Measurements from ENCODE around the gene TM6SF1. TPM values are rescaled to one million over a fixed set of nuclear protein-coding genes. Genes with fewer than 3 reads are reported as not detected.

TM6SF1 gene
- total and polyA plus RNA-seq, 4 donors, result 0.65 to 2.1 (median 1.3) TPM

DNA sequence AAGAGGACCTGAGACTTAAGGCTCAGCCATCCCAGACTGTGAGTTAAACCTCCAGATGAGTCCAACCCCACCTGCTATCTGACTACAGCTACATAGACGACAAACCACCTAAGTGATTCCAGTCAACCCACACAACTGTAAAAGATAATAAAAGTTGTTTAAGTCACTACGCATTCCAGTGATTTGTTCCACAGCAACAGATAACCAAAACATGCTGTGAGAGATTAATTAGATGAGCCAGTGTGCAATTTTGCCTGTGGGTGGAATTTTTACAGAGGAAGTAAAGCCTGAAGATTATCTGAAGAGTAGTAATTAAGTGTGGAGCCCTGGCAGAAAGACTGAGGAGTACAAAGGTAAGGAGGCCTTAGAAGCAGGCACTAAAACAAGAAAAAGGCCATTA lies 45.8 kb upstream of the TM6SF1 start:
- no peak for DNase-seq (ENCODE audit: low spot score)
- H3K4me3 ChIP-seq (ENCODE audit: low read depth in 1 of 3, low read length in 3 of 3), result no peak overlapping the region
- H3K27ac ChIP-seq (ENCODE audit: low read depth in 1 of 2, low read length in 2 of 2), result no peak overlapping the region
- peaks cover 0 to 2% (median 0%) of the 10 kb centered on the region in 4 donors for H3K36me3 ChIP-seq (ENCODE audit: control insufficient read depth in 4 of 4, insufficient read depth in 3 of 4, low read depth in 1 of 4, low read length in 3 of 4)
- H3K9me3 ChIP-seq (ENCODE audit: control insufficient read depth in 4 of 4, low read length in 3 of 4), result no peaks in the 10 kb centered on the region
- TF ChIP-seq, protein P1, sequence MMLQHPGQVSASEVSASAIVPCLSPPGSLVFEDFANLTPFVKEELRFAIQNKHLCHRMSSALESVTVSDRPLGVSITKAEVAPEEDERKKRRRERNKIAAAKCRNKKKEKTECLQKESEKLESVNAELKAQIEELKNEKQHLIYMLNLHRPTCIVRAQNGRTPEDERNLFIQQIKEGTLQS (IDR thresholded peaks at IDR 0.05), result no peak
- TF ChIP-seq HNF4A (conservative IDR thresholded peaks at IDR 0.05), result no peak
- TF ChIP-seq RXRA (IDR thresholded peaks at IDR 0.05), result no peak
- no peak for TF ChIP-seq FOXA1 (IDR thresholded peaks at IDR 0.05)
- no peak overlapping the region for H3K9ac ChIP-seq (ENCODE audit: low read depth in 1 of 2, low read length in 2 of 2)
- no peaks in the 10 kb centered on the region for H3K27me3 ChIP-seq (ENCODE audit: control insufficient read depth in 4 of 4, insufficient read depth in 4 of 4, low read length in 3 of 4)
- 77% methylated on average over 2 of the region's 2 CpGs for WGBS
- peaks cover 4 to 30% (median 21%) of the 10 kb centered on the region in 4 donors for H3K4me1 ChIP-seq (ENCODE audit: control insufficient read depth in 4 of 4, insufficient read depth in 4 of 4, low read length in 3 of 4)

DNA sequence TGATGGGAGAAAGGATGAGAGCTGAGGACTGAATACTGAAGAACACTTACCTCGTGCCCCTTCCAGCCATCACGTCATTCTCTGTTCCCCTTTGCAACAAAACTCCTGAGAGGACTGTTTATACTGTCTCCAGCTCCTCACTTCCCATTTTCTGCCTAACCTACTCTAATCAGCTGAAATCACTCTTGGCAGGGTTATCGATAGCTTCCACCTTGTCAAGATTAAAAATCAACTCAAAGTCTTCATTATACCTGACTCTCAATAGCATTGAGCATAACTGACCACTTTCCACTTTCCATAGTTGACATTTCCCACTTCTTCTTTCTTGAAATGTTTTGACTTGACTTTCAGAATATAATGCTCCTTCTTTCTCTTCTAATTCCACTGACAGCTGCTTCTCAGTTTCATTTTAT lies 44.7 kb upstream of the TM6SF1 start:
- no peak overlapping the region for H3K4me3 ChIP-seq (ENCODE audit: low read depth in 1 of 3, low read length in 3 of 3)
- TF ChIP-seq JUND (IDR thresholded peaks at IDR 0.05) (no peak), HNF4A (conservative IDR thresholded peaks at IDR 0.05) (no peak)
- DNase-seq (ENCODE audit: low spot score), result no peak
- H3K4me1 ChIP-seq (ENCODE audit: control insufficient read depth in 4 of 4, insufficient read depth in 4 of 4, low read length in 3 of 4), result peaks cover 4 to 34% (median 21%) of the 10 kb centered on the region in 4 donors
- H3K9me3 ChIP-seq (ENCODE audit: control insufficient read depth in 4 of 4, low read length in 3 of 4), result no peaks in the 10 kb centered on the region
- no peak overlapping the region for H3K9ac ChIP-seq (ENCODE audit: low read depth in 1 of 2, low read length in 2 of 2)
- no peaks in the 10 kb centered on the region for H3K27me3 ChIP-seq (ENCODE audit: control insufficient read depth in 4 of 4, insufficient read depth in 4 of 4, low read length in 3 of 4)
- 78% methylated on average over 3 of the region's 3 CpGs for WGBS
- H3K27ac ChIP-seq (ENCODE audit: low read depth in 1 of 2, low read length in 2 of 2), result no peak overlapping the region
- H3K36me3 ChIP-seq (ENCODE audit: control insufficient read depth in 4 of 4, insufficient read depth in 3 of 4, low read depth in 1 of 4, low read length in 3 of 4), result peaks cover 0 to 2% (median 0%) of the 10 kb centered on the region in 4 donors

DNA sequence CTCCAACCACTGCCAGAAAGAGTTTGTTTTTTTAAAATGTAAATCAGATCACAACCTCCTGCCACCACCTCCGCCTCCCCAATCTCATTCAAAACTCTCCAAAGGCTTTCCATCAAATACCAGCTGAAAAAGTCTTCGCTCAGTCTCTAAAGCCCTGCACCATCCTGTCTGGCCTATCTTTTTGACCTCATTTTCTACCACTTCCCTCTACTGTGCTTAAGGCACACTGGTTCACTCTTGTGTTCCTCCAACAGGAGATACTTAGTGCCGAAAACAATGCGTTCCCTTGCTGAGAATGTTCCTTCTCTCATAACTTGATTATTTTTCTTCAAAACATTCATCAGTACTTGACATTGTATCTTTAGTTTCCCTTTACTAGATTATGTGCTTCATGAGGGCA lies 43.9 kb upstream of the TM6SF1 start:
- no peak overlapping the region for H3K9ac ChIP-seq (ENCODE audit: low read depth in 1 of 2, low read length in 2 of 2)
- DNase-seq (ENCODE audit: low spot score), result no peak
- no peaks in the 10 kb centered on the region for H3K27me3 ChIP-seq (ENCODE audit: control insufficient read depth in 4 of 4, insufficient read depth in 4 of 4, low read length in 3 of 4)
- no peaks in the 10 kb centered on the region for H3K9me3 ChIP-seq (ENCODE audit: control insufficient read depth in 4 of 4, low read length in 3 of 4)
- H3K36me3 ChIP-seq (ENCODE audit: control insufficient read depth in 4 of 4, insufficient read depth in 3 of 4, low read depth in 1 of 4, low read length in 3 of 4), result peaks cover 0 to 2% (median 0%) of the 10 kb centered on the region in 4 donors
- peaks cover 4 to 34% (median 21%) of the 10 kb centered on the region in 4 donors for H3K4me1 ChIP-seq (ENCODE audit: control insufficient read depth in 4 of 4, insufficient read depth in 4 of 4, low read length in 3 of 4)
- no peak overlapping the region for H3K4me3 ChIP-seq (ENCODE audit: low read depth in 1 of 3, low read length in 3 of 3)
- H3K27ac ChIP-seq (ENCODE audit: low read depth in 1 of 2, low read length in 2 of 2), result no peak overlapping the region
- 90% methylated on average over 4 of the region's 4 CpGs for WGBS
- TF ChIP-seq HNF4G (IDR thresholded peaks at IDR 0.05) (no peak), RAD21 (IDR thresholded peaks at IDR 0.05) (no peak), GABPA (IDR thresholded peaks at IDR 0.05 in 1 of 2, conservative IDR thresholded peaks at IDR 0.05 in 1 of 2) (no peak), SP1 (IDR thresholded peaks at IDR 0.05) (no peak), FOXA2 (IDR thresholded peaks at IDR 0.05) (no peak), EGR1 (IDR thresholded peaks at IDR 0.05; ENCODE audit: low read depth in 2 of 2) (no peak)
- TF ChIP-seq, protein P2, sequence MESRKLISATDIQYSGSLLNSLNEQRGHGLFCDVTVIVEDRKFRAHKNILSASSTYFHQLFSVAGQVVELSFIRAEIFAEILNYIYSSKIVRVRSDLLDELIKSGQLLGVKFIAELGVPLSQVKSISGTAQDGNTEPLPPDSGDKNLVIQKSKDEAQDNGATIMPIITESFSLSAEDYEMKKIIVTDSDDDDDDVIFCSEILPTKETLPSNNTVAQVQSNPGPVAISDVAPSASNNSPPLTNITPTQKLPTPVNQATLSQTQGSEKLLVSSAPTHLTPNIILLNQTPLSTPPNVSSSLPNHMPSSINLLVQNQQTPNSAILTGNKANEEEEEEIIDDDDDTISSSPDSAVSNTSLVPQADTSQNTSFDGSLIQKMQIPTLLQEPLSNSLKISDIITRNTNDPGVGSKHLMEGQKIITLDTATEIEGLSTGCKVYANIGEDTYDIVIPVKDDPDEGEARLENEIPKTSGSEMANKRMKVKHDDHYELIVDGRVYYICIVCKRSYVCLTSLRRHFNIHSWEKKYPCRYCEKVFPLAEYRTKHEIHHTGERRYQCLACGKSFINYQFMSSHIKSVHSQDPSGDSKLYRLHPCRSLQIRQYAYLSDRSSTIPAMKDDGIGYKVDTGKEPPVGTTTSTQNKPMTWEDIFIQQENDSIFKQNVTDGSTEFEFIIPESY (IDR thresholded peaks at IDR 0.05), result no peak
- TF ChIP-seq, protein P1 (IDR thresholded peaks at IDR 0.05), result no peak
- TF ChIP-seq, protein P3, sequence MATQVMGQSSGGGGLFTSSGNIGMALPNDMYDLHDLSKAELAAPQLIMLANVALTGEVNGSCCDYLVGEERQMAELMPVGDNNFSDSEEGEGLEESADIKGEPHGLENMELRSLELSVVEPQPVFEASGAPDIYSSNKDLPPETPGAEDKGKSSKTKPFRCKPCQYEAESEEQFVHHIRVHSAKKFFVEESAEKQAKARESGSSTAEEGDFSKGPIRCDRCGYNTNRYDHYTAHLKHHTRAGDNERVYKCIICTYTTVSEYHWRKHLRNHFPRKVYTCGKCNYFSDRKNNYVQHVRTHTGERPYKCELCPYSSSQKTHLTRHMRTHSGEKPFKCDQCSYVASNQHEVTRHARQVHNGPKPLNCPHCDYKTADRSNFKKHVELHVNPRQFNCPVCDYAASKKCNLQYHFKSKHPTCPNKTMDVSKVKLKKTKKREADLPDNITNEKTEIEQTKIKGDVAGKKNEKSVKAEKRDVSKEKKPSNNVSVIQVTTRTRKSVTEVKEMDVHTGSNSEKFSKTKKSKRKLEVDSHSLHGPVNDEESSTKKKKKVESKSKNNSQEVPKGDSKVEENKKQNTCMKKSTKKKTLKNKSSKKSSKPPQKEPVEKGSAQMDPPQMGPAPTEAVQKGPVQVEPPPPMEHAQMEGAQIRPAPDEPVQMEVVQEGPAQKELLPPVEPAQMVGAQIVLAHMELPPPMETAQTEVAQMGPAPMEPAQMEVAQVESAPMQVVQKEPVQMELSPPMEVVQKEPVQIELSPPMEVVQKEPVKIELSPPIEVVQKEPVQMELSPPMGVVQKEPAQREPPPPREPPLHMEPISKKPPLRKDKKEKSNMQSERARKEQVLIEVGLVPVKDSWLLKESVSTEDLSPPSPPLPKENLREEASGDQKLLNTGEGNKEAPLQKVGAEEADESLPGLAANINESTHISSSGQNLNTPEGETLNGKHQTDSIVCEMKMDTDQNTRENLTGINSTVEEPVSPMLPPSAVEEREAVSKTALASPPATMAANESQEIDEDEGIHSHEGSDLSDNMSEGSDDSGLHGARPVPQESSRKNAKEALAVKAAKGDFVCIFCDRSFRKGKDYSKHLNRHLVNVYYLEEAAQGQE (IDR thresholded peaks at IDR 0.05), result no peak
